ENCODE results near the gene STK24. TPM values are rescaled to one million over a fixed set of nuclear protein-coding genes. Genes with fewer than 3 reads are reported as not detected.

Gene STK24
- total and polyA plus RNA-seq, 2 of the 4 experiments (the other 2 are of a cell fraction) = 29.2 to 43.4 TPM

DNA sequence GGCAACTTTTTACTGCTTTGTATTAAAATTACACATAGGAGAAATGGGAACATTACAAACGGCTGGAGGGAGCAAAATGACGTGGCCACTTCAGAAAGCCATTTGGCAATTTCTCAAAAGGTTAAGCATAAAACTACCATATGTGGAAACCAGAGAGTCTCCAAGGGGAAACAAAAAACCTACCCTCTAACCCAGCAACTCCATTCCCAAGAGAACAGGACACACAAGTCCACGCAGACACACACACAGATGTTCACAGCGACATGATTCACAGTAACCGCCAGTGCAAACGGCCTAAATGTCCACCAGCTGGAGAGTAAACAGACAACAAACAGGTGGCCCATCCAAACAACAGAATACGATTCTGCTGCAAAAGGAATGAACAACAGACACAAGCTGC is 37.2 kb downstream of the STK24 start:
- POLR2A ChIA-PET (ENCODE audit: unreplicated experiment) = no interaction called here
- H3K27ac ChIP-seq (ENCODE audit: insufficient read depth, low read length) = no peak overlapping the region
- BruUV-seq (replicated peaks) = no TSS peak
- H2BK5ac ChIP-seq (ENCODE audit: low read depth, low read length, poor library complexity, severe bottlenecking) = no peak overlapping the region
- no peak overlapping the region for H3K18ac ChIP-seq (ENCODE audit: low read depth, low read length)
- H4K91ac ChIP-seq (ENCODE audit: insufficient read depth, low read depth, low read length) = no peak overlapping the region
- dilution Hi-C loops (cut with HindIII; ENCODE audit: low sequenced_read_pairs, unreplicated experiment) = no loop called here
- ATAC-seq (ENCODE audit: low read depth) (no peak), DNase-seq (no peak)
- H3K27me3 ChIP-seq (ENCODE audit: control insufficient read depth, insufficient read depth, low read length) = no peaks in the 10 kb centered on the region
- peaks cover 30% of the 10 kb centered on the region for H3K9me1 ChIP-seq (ENCODE audit: insufficient read depth, low read length)
- H2AK9ac ChIP-seq (replicated peaks; ENCODE audit: low read depth, low read length, poor library complexity) = no peak overlapping the region
- peaks cover 95% of the 10 kb centered on the region for H4K20me1 ChIP-seq (ENCODE audit: insufficient read depth, low read length)
- H3K79me1 ChIP-seq (ENCODE audit: low read depth in 1 of 2, low read length in 2 of 2) = peaks cover 25 to 99% of the 10 kb centered on the region in 2 experiments
- no peak overlapping the region for H2BK20ac ChIP-seq (ENCODE audit: low read depth, low read length)
- 73% methylated on average over 4 of the region's 7 CpGs; no CpG with 5 or more reads in 1 of the 2 experiments for WGBS, 2 experiments (ENCODE audit: extremely low coverage in 2 of 2, insufficient read length in 1 of 2)
- no peak overlapping the region for H3K4ac ChIP-seq (ENCODE audit: low read depth, low read length)
- H3K4me2 ChIP-seq (ENCODE audit: low read depth, low read length) = no peak overlapping the region
- no peak overlapping the region for H4K5ac ChIP-seq (ENCODE audit: low read depth, low read length)
- no peak overlapping the region for H3K4me3 ChIP-seq (ENCODE audit: insufficient read depth, low read depth, low read length)
- peak overlapping the region in 1 of 2 experiments; percentile 36; a peak in 1 of 4 replicates for H4K8ac ChIP-seq (ENCODE audit: low read depth in 2 of 2, low read length in 2 of 2)
- H3K14ac ChIP-seq (replicated peaks; ENCODE audit: low read depth, low read length) = no peak overlapping the region
- intact Hi-C loops (cut with micrococcal nuclease) = no loop called here
- H2BK15ac ChIP-seq (ENCODE audit: low read depth, low read length) = no peak overlapping the region
- H3K56ac ChIP-seq (ENCODE audit: extremely low read depth, insufficient read depth, low read length) = no peak overlapping the region
- no peak overlapping the region for H3K23ac ChIP-seq (ENCODE audit: low read depth, low read length)
- peaks cover 28% of the 10 kb centered on the region for H3K4me1 ChIP-seq (ENCODE audit: control insufficient read depth, insufficient read depth, low read length)
- TF ChIP-seq USF2 (IDR thresholded peaks at IDR 0.05; ENCODE audit: low read depth, low read length) (no peak), MAFK (IDR thresholded peaks at IDR 0.05; ENCODE audit: low read depth, low read length) (no peak), RAD21 (IDR thresholded peaks at IDR 0.05; ENCODE audit: low read length) (no peak), FOS (IDR thresholded peaks at IDR 0.05; ENCODE audit: low read depth, low read length) (no peak), SMC3 (IDR thresholded peaks at IDR 0.05; ENCODE audit: low read depth, low read length) (no peak), BHLHE40 (IDR thresholded peaks at IDR 0.05; ENCODE audit: low read depth, low read length) (no peak), MXI1 (IDR thresholded peaks at IDR 0.05; ENCODE audit: borderline replicate concordance, low read depth, low read length) (no peak), RCOR1 (IDR thresholded peaks at IDR 0.05; ENCODE audit: insufficient replicate concordance, low read length) (no peak), CHD1 (IDR thresholded peaks at IDR 0.05; ENCODE audit: low read depth, low read length) (no peak), NFE2L2 (IDR thresholded peaks at IDR 0.05; ENCODE audit: low read depth, low read length) (no peak), ELK1 (IDR thresholded peaks at IDR 0.05; ENCODE audit: borderline replicate concordance, low read depth, low read length) (no peak), MAZ (IDR thresholded peaks at IDR 0.05; ENCODE audit: borderline replicate concordance, low read depth, low read length) (no peak), CEBPB (IDR thresholded peaks at IDR 0.05; ENCODE audit: low read depth, low read length) (no peak), RFX5 (IDR thresholded peaks at IDR 0.05; ENCODE audit: low read depth, low read length) (no peak), POLR2A (IDR thresholded peaks at IDR 0.05; ENCODE audit: low read depth, low read length) (no peak), CTCF (conservative IDR thresholded peaks at IDR 0.05; ENCODE audit: low read depth, low read length) (no peak)
- no peak overlapping the region for H2AFZ ChIP-seq (replicated peaks; ENCODE audit: low read length, poor library complexity)
- H3K9me3 ChIP-seq (ENCODE audit: control insufficient read depth, insufficient read depth, low read length) = no peaks in the 10 kb centered on the region
- H2BK120ac ChIP-seq (ENCODE audit: low read depth, low read length) = no peak overlapping the region
- no peak overlapping the region for H3K9ac ChIP-seq (ENCODE audit: low read depth, low read length)
- H3K36me3 ChIP-seq (ENCODE audit: control insufficient read depth, insufficient read depth, low read length) = peaks cover 2% of the 10 kb centered on the region; the same call in 1 of the 2 replicates
- in situ Hi-C loops (cut with MboI; ENCODE audit: low sequenced_read_pairs) = no loop called here
- no peak overlapping the region for H2AK5ac ChIP-seq (ENCODE audit: low read depth, low read length)
- CTCF ChIA-PET = no interaction called here
